Liver (tissue), 9 donors: ENCODE results near the gene SEPHS1. TPM values are rescaled to one million over a fixed set of nuclear protein-coding genes. Genes with fewer than 3 reads are reported as not detected.

Experiments used
- DNase-seq: peaks from one replicate; pipeline ENCODE4 v3.0.0-alpha.2; 2017; ENCODE audit warnings: low spot score
- H3K27ac ChIP-seq, 2 donors: one replicate each; pipeline ENCODE4 v1.7.0; 2013; ENCODE audit warnings: inconsistent platforms in 2 of 2, low read length in 2 of 2, control low read depth in 1 of 2, low read depth in 1 of 2, mild to moderate bottlenecking in 1 of 2
- H3K27me3 ChIP-seq, 4 donors: one replicate each; pipeline versions ENCODE4 v1.6.1 to v1.7.0; 2013; ENCODE audit warnings: low read length in 3 of 4, inconsistent platforms in 1 of 4, mild to moderate bottlenecking in 1 of 4, moderate library complexity in 1 of 4; ENCODE audit not compliant: control insufficient read depth in 4 of 4, insufficient read depth in 4 of 4
- H3K36me3 ChIP-seq, 4 donors: one replicate each; pipeline versions ENCODE4 v1.6.1 to v1.7.0; 2013; ENCODE audit warnings: low read length in 3 of 4, mild to moderate bottlenecking in 3 of 4, low read depth in 1 of 4, moderate library complexity in 1 of 4; ENCODE audit not compliant: control insufficient read depth in 4 of 4, insufficient read depth in 3 of 4
- H3K4me1 ChIP-seq, 4 donors: one replicate each; pipeline versions ENCODE4 v1.6.1 to v1.7.0; 2013; ENCODE audit warnings: low read length in 3 of 4, mild to moderate bottlenecking in 3 of 4, moderate library complexity in 1 of 4; ENCODE audit not compliant: control insufficient read depth in 4 of 4, insufficient read depth in 4 of 4
- H3K4me3 ChIP-seq, 3 donors: one replicate each; pipeline versions ENCODE4 v1.6.1 to v1.7.0; 2013; ENCODE audit warnings: low read length in 3 of 3, control low read depth in 1 of 3, low read depth in 1 of 3, mild to moderate bottlenecking in 1 of 3
- H3K9ac ChIP-seq, 2 donors: one replicate each; pipeline ENCODE4 v1.7.0; 2013; ENCODE audit warnings: low read length in 2 of 2, mild to moderate bottlenecking in 2 of 2, moderate library complexity in 2 of 2, control low read depth in 1 of 2, low read depth in 1 of 2
- H3K9me3 ChIP-seq, 4 donors: one replicate each; pipeline versions ENCODE4 v1.6.1 to v1.7.0; 2013; ENCODE audit warnings: low read length in 3 of 4; ENCODE audit not compliant: control insufficient read depth in 4 of 4
- EGR1 ChIP-seq, 2 donors: IDR thresholded peaks; 2 replicates each; pipeline ENCODE4 v1.6.1; 2016 to 2018; ENCODE audit warnings: antibody characterized with exemption in 2 of 2, low read depth in 2 of 2
- FOXA1 ChIP-seq: IDR thresholded peaks from 2 replicates; pipeline ENCODE4 v1.6.1; 2016; ENCODE audit warnings: antibody characterized with exemption
- HNF4A ChIP-seq, 2 donors: conservative IDR thresholded peaks; 2 replicates each; pipeline ENCODE4 v1.6.1; 2016; ENCODE audit warnings: antibody characterized with exemption in 2 of 2, mild to moderate bottlenecking in 2 of 2
- JUND ChIP-seq, 2 donors: IDR thresholded peaks; 2 replicates each; pipeline ENCODE4 v1.6.1; 2016; ENCODE audit warnings: antibody characterized with exemption in 2 of 2
- RXRA ChIP-seq, 2 donors: IDR thresholded peaks; 2 replicates each; pipeline ENCODE4 v1.6.1; 2017 to 2018; ENCODE audit warnings: antibody characterized with exemption in 2 of 2, mild to moderate bottlenecking in 1 of 2
- SP1 ChIP-seq: IDR thresholded peaks from 2 replicates; pipeline ENCODE4 v1.6.1; 2018; ENCODE audit warnings: antibody characterized with exemption, mild to moderate bottlenecking
- TAF1 ChIP-seq: conservative IDR thresholded peaks from 2 replicates; pipeline ENCODE4 v1.6.1; 2016; ENCODE audit warnings: antibody characterized with exemption, mild to moderate bottlenecking
- YY1 ChIP-seq: IDR thresholded peaks from 2 replicates; pipeline ENCODE4 v1.6.1; 2016; ENCODE audit warnings: antibody characterized with exemption, mild to moderate bottlenecking
- WGBS: extraction: QIAGEN DNeasy Blood & Tissue Kit; methylation state at CpG from one replicate; pipeline ENCODE4 v1.1.7; 2013; 5-methylcytosine and 5-hydroxymethylcytosine counted together
- polyA plus RNA-seq, 2 donors: library from polyadenylated mRNA; stranded (reverse) in 1 of 2; unstranded in 1 of 2; fragments of 200-250 nt in 1 of 2; fragments of >200 nt in 1 of 2; fragmentation: Nextera tagmentation in 1 of 2; extraction: Ambion mirVana in 1 of 2; gene quantifications; one replicate each; pipeline versions ENCODE4 v1.2.1 to v1.2.3, GENCODE V29; 2013 to 2015
- total RNA-seq, 2 donors: library from RNA; depleted of rRNA; stranded (reverse); fragments of >200 nt; gene quantifications; one replicate each; pipeline ENCODE4 v1.2.3, GENCODE V29; 2014
- TF ChIP-seq, protein P1 (sequence below): IDR thresholded peaks from 2 replicates; pipeline ENCODE4 v1.6.1; 2016; ENCODE audit warnings: antibody characterized with exemption
- TF ChIP-seq, protein P2 (sequence below): IDR thresholded peaks from 2 replicates; pipeline ENCODE4 v1.6.1; 2016; ENCODE audit warnings: antibody characterized with exemption
- TF ChIP-seq, protein P3 (sequence below): IDR thresholded peaks from 2 replicates; pipeline ENCODE4 v1.6.1; 2016; ENCODE audit warnings: antibody characterized with exemption, mild to moderate bottlenecking
- TF ChIP-seq, protein P4 (sequence below): fragments of 150-350 bp; IDR thresholded peaks from 2 replicates; pipeline ENCODE4 v1.5.1; 2017; ENCODE audit warnings: improper control_type of control experiment, low read depth, low read length; ENCODE audit not compliant: missing input control
- donor health status: healthy.
- donor health status: healthy.
- donor health status: healthy.
- donor health status: healthy.
- donor health status: healthy.

The SEPHS1 gene
- total and polyA plus RNA-seq, 4 donors, result 10.4 to 39.3 (median 28.3) TPM

DNA sequence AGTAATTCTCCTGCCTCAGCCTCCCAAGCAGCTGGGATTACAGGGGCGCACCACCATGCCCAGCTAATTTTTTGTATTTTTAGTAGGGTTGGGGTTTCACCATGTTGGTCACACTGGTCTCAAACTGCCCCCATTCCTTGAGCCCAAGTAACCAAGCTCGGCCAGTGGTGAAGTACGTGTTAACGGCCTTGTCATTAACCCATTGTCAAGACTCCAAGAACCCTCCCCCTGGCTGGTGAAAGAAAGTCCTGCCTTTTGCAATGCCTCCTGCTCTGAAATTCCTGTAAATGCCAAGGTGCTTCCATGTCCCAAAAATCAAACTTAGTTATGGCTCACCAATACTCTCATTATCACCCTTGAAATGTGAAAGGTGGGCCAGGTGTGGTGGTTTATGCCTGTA is 18.8 kb upstream of the SEPHS1 start:
- Histone ChIP-seq H3K27me3 (no peaks in the 10 kb centered on the region), H3K27ac (no peak overlapping the region), H3K4me1 (peaks cover 0 to 3% (median 0%) of the 10 kb centered on the region in 4 donors), H3K9me3 (no peaks in the 10 kb centered on the region), H3K36me3 (no peaks in the 10 kb centered on the region), H3K4me3 (no peak overlapping the region), H3K9ac (no peak overlapping the region)
- DNase-seq, result no peak
- WGBS, result 89% methylated on average over 4 of the region's 4 CpGs
- no peak for TF ChIP-seq RXRA (IDR thresholded peaks at IDR 0.05)
- no peak for TF ChIP-seq TAF1
- no peak for TF ChIP-seq SP1
- TF ChIP-seq JUND (IDR thresholded peaks at IDR 0.05), result no peak
- TF ChIP-seq, protein P1, sequence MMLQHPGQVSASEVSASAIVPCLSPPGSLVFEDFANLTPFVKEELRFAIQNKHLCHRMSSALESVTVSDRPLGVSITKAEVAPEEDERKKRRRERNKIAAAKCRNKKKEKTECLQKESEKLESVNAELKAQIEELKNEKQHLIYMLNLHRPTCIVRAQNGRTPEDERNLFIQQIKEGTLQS, result no peak
- TF ChIP-seq, protein P2, sequence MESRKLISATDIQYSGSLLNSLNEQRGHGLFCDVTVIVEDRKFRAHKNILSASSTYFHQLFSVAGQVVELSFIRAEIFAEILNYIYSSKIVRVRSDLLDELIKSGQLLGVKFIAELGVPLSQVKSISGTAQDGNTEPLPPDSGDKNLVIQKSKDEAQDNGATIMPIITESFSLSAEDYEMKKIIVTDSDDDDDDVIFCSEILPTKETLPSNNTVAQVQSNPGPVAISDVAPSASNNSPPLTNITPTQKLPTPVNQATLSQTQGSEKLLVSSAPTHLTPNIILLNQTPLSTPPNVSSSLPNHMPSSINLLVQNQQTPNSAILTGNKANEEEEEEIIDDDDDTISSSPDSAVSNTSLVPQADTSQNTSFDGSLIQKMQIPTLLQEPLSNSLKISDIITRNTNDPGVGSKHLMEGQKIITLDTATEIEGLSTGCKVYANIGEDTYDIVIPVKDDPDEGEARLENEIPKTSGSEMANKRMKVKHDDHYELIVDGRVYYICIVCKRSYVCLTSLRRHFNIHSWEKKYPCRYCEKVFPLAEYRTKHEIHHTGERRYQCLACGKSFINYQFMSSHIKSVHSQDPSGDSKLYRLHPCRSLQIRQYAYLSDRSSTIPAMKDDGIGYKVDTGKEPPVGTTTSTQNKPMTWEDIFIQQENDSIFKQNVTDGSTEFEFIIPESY, result no peak
- no peak for TF ChIP-seq EGR1 (IDR thresholded peaks at IDR 0.05; ENCODE audit: low read depth in 2 of 2)
- TF ChIP-seq, protein P3, sequence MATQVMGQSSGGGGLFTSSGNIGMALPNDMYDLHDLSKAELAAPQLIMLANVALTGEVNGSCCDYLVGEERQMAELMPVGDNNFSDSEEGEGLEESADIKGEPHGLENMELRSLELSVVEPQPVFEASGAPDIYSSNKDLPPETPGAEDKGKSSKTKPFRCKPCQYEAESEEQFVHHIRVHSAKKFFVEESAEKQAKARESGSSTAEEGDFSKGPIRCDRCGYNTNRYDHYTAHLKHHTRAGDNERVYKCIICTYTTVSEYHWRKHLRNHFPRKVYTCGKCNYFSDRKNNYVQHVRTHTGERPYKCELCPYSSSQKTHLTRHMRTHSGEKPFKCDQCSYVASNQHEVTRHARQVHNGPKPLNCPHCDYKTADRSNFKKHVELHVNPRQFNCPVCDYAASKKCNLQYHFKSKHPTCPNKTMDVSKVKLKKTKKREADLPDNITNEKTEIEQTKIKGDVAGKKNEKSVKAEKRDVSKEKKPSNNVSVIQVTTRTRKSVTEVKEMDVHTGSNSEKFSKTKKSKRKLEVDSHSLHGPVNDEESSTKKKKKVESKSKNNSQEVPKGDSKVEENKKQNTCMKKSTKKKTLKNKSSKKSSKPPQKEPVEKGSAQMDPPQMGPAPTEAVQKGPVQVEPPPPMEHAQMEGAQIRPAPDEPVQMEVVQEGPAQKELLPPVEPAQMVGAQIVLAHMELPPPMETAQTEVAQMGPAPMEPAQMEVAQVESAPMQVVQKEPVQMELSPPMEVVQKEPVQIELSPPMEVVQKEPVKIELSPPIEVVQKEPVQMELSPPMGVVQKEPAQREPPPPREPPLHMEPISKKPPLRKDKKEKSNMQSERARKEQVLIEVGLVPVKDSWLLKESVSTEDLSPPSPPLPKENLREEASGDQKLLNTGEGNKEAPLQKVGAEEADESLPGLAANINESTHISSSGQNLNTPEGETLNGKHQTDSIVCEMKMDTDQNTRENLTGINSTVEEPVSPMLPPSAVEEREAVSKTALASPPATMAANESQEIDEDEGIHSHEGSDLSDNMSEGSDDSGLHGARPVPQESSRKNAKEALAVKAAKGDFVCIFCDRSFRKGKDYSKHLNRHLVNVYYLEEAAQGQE, result no peak
- no peak for TF ChIP-seq FOXA1
- TF ChIP-seq, protein P4, sequence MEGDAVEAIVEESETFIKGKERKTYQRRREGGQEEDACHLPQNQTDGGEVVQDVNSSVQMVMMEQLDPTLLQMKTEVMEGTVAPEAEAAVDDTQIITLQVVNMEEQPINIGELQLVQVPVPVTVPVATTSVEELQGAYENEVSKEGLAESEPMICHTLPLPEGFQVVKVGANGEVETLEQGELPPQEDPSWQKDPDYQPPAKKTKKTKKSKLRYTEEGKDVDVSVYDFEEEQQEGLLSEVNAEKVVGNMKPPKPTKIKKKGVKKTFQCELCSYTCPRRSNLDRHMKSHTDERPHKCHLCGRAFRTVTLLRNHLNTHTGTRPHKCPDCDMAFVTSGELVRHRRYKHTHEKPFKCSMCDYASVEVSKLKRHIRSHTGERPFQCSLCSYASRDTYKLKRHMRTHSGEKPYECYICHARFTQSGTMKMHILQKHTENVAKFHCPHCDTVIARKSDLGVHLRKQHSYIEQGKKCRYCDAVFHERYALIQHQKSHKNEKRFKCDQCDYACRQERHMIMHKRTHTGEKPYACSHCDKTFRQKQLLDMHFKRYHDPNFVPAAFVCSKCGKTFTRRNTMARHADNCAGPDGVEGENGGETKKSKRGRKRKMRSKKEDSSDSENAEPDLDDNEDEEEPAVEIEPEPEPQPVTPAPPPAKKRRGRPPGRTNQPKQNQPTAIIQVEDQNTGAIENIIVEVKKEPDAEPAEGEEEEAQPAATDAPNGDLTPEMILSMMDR, result no peak
- TF ChIP-seq YY1, result no peak
- TF ChIP-seq HNF4A (conservative IDR thresholded peaks at IDR 0.05), result no peak

DNA sequence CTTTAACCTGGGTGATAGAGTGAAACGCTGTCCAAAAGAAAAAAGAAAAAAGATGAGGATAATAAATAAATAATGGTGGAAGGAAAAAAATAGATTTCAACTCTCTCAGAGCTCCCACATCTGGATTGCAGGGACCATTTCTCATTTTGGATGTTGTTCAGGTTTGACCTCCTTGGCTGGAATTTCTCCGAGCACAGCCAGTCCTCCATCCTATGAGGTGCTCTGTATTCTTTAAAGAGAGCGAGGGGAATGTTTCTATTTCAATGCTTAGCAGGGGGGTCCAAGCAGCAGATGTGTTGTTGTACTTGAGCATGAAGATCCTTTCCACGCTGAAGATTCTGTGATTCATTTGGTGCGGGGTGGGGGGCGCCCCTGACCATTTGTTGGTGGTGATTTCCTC is 17.7 kb upstream of the SEPHS1 start:
- Histone ChIP-seq H3K4me3 (no peak overlapping the region), H3K9ac (no peak overlapping the region), H3K4me1 (no peaks in the 10 kb centered on the region), H3K27me3 (no peaks in the 10 kb centered on the region), H3K27ac (no peak overlapping the region), H3K9me3 (no peaks in the 10 kb centered on the region), H3K36me3 (no peaks in the 10 kb centered on the region)
- TF ChIP-seq HNF4A (conservative IDR thresholded peaks at IDR 0.05) (no peak), EGR1 (IDR thresholded peaks at IDR 0.05; ENCODE audit: low read depth in 2 of 2) (no peak), YY1 (no peak)
- TF ChIP-seq, protein P1, result no peak
- 88% methylated on average over 6 of the region's 6 CpGs for WGBS
- DNase-seq, result no peak
